Trophoblast cell (in vitro differentiated cells and primary cell): Measurements from ENCODE around the gene SERPINB6.

Source experiments
- DNase-seq, 2 donors: peaks; one replicate each; pipeline ENCODE4 v3.0.0-alpha.2; 2016
- H2AFZ ChIP-seq: 2 replicates; pipeline ENCODE4 v1.6.1; 2013; ENCODE audit warnings: low read length, moderate library complexity, mild to moderate bottlenecking; ENCODE audit not compliant: insufficient read depth, poor library complexity
- H2AK5ac ChIP-seq: 2 replicates; pipeline ENCODE4 v1.6.1; 2013; ENCODE audit warnings: mild to moderate bottlenecking, low read length
- H2BK120ac ChIP-seq: 2 replicates; pipeline ENCODE4 v1.6.1; 2013; ENCODE audit warnings: low read length, mild to moderate bottlenecking, moderate library complexity; ENCODE audit not compliant: insufficient read depth, poor library complexity
- H2BK12ac ChIP-seq: 2 replicates; pipeline ENCODE4 v1.6.1; 2013; ENCODE audit warnings: mild to moderate bottlenecking, low read length, moderate library complexity
- H2BK5ac ChIP-seq: 2 replicates; pipeline ENCODE4 v1.6.1; 2013; ENCODE audit warnings: low read length, low read depth, moderate library complexity, mild to moderate bottlenecking; ENCODE audit not compliant: poor library complexity
- H3K14ac ChIP-seq: 2 replicates; pipeline ENCODE4 v1.6.1; 2013; ENCODE audit warnings: mild to moderate bottlenecking, low read length
- H3K18ac ChIP-seq: 2 replicates; pipeline ENCODE4 v1.6.1; 2013; ENCODE audit warnings: mild to moderate bottlenecking, low read length
- H3K23ac ChIP-seq: 2 replicates; pipeline ENCODE4 v1.6.1; 2013; ENCODE audit warnings: low read length
- H3K27ac ChIP-seq: 2 replicates; pipeline ENCODE4 v1.5.1; 2013; ENCODE audit warnings: low read depth, mild to moderate bottlenecking, inconsistent platforms, low read length, moderate library complexity
- H3K27me3 ChIP-seq: 2 replicates; pipeline ENCODE4 v1.6.1; 2013; ENCODE audit warnings: inconsistent platforms, mild to moderate bottlenecking, low read length, moderate library complexity; ENCODE audit not compliant: insufficient read depth
- H3K36me3 ChIP-seq, 2 experiments: 1 replicate in 1 of 2; 2 replicates in 1 of 2; pipeline ENCODE4 v1.6.1; 2013; ENCODE audit warnings: low read length in 2 of 2, mild to moderate bottlenecking in 2 of 2, moderate library complexity in 1 of 2; ENCODE audit not compliant: insufficient read depth in 2 of 2, control insufficient read depth in 1 of 2
- H3K4ac ChIP-seq: 2 replicates; pipeline ENCODE4 v1.6.1; 2013; ENCODE audit warnings: low read depth, mild to moderate bottlenecking, low read length, moderate library complexity
- H3K4me1 ChIP-seq, 2 experiments: 1 replicate in 1 of 2; 2 replicates in 1 of 2; pipeline ENCODE4 v1.6.1; 2013; ENCODE audit warnings: low read length in 2 of 2, mild to moderate bottlenecking in 2 of 2, moderate library complexity in 1 of 2; ENCODE audit not compliant: insufficient read depth in 2 of 2, control insufficient read depth in 1 of 2
- H3K4me2 ChIP-seq: 2 replicates; pipeline ENCODE4 v1.6.1; 2013; ENCODE audit warnings: inconsistent platforms, mild to moderate bottlenecking, low read length, moderate library complexity
- H3K4me3 ChIP-seq: 2 replicates; pipeline ENCODE4 v1.5.1; 2013; ENCODE audit warnings: mild to moderate bottlenecking, low read depth, low read length, inconsistent platforms
- H3K79me1 ChIP-seq: one replicate; pipeline ENCODE4 v1.6.1; 2013; ENCODE audit warnings: low read length
- H3K79me2 ChIP-seq: 2 replicates; pipeline ENCODE4 v1.6.1; 2013; ENCODE audit warnings: low read length, mild to moderate bottlenecking; ENCODE audit not compliant: control insufficient read depth, insufficient read depth, poor library complexity
- H3K9ac ChIP-seq: 2 replicates; pipeline ENCODE4 v1.6.1; 2013; ENCODE audit warnings: mild to moderate bottlenecking, low read length
- H3K9me3 ChIP-seq: 2 replicates; pipeline ENCODE4 v1.6.1; 2013; ENCODE audit warnings: low read depth, mild to moderate bottlenecking, control low read depth, inconsistent platforms, low read length; ENCODE audit not compliant: insufficient read depth
- H4K12ac ChIP-seq: 2 replicates; pipeline ENCODE4 v1.6.1; 2013; ENCODE audit warnings: low read depth, mild to moderate bottlenecking, low read length, moderate library complexity
- H4K8ac ChIP-seq: 2 replicates; pipeline ENCODE4 v1.6.1; 2013; ENCODE audit warnings: low read depth, mild to moderate bottlenecking, low read length, moderate library complexity
- H4K91ac ChIP-seq: one replicate; pipeline ENCODE4 v1.6.1; 2013; ENCODE audit warnings: low read depth, mild to moderate bottlenecking, low read length, moderate library complexity
- WGBS: extraction: QIAGEN DNeasy Blood & Tissue Kit; methylation state at CpG from one replicate; pipeline ENCODE4 v1.1.7; 2013; ENCODE audit warnings: missing lambda C conversion rate; ENCODE audit not compliant: insufficient read length, insufficient coverage; ENCODE audit errors: extremely low coverage; 5-methylcytosine and 5-hydroxymethylcytosine counted together

Gene SERPINB6

DNA sequence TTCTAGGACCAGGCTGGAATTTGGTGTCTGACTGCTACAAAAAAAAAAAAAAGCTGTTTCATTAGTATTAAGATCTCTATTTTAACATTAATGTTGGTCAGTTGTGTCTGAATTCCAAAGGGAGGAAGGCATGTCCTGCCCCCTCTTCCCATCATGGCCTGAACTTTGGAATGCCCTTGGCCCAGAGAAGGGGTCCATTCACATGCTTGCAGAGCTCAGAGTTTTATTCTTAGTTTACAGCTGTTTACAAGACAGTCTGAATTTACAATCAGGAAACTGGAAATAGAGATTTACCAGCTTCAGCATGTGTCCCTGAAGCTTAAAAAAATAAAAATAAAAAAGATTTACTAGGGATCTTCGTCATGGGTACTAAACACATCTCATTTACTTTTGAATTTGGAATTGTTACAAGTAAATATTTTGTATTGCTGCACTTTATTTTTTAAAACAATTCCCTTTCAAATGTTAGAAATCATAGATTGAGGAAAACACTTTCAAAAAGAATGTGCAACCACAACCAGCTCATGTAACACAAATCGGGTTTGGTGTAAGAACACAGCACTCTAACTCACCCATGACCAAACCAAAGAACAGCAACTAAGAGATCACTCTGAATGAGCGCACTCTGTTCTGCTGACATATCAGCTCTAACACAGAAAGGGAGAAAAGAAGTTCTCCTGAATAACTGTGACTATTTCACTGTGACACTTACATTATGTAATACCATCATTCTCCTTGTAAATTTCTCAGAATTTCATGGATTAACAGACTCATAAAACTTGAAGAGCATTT lies 6.6 kb upstream of the SERPINB6 start:
- Histone ChIP-seq H4K12ac (no peak overlapping the region), H3K9me3 (peaks cover 2% of the 10 kb centered on the region), H3K4ac (no peak overlapping the region), H4K91ac (no peak overlapping the region), H3K18ac (no peak overlapping the region), H2AFZ (no peak overlapping the region), H3K79me2 (no peaks in the 10 kb centered on the region), H2BK12ac (no peak overlapping the region), H3K14ac (no peak overlapping the region), H3K4me1 (no peaks in the 10 kb centered on the region), H2BK120ac (no peak overlapping the region), H3K23ac (no peak overlapping the region), H3K9ac (no peak overlapping the region), H3K27ac (no peak overlapping the region), H3K27me3 (no peaks in the 10 kb centered on the region), H3K79me1 (no peaks in the 10 kb centered on the region), H3K4me3 (no peak overlapping the region), H2AK5ac (no peak overlapping the region), H3K36me3 (no peaks in the 10 kb centered on the region), H4K8ac (no peak overlapping the region), H3K4me2 (no peak overlapping the region), H2BK5ac (no peak overlapping the region)
- no peak for DNase-seq
- WGBS: no CpG with 5 or more reads among the region's 3 CpGs

DNA sequence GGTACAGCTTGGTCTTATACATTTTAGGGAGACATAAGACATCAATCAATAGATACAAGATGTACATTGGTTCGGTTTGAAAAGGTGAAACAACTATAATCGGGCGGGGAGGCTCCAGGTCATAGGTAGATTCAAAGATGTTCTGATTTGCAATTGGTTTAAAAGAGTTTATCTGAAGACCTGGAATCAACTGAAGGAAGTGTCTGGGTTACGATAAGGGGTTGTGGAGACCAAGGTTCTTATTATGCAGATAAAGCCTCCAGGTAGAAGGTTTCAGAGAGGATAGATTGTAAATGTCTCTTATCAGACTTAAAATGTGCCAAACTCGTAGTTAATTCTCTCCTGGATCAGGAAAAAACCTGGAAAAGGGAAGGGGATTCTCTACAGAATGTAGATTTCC lies 5.9 kb upstream of the SERPINB6 start:
- Histone ChIP-seq H3K9ac (no peak overlapping the region), H3K27me3 (no peaks in the 10 kb centered on the region), H3K36me3 (no peaks in the 10 kb centered on the region), H3K9me3 (peaks cover under 1% of the 10 kb centered on the region), H3K18ac (no peak overlapping the region), H3K79me1 (no peaks in the 10 kb centered on the region), H2BK120ac (no peak overlapping the region), H3K4me1 (no peaks in the 10 kb centered on the region), H4K8ac (no peak overlapping the region), H2AK5ac (no peak overlapping the region), H2BK5ac (no peak overlapping the region), H3K23ac (no peak overlapping the region), H3K27ac (no peak overlapping the region), H4K12ac (no peak overlapping the region), H3K79me2 (no peaks in the 10 kb centered on the region), H3K4me3 (no peak overlapping the region), H2AFZ (no peak overlapping the region), H3K4ac (no peak overlapping the region), H2BK12ac (no peak overlapping the region), H4K91ac (no peak overlapping the region), H3K4me2 (no peak overlapping the region), H3K14ac (no peak overlapping the region)
- DNase-seq: no peak
- WGBS: no CpG with 5 or more reads among the region's 5 CpGs

DNA sequence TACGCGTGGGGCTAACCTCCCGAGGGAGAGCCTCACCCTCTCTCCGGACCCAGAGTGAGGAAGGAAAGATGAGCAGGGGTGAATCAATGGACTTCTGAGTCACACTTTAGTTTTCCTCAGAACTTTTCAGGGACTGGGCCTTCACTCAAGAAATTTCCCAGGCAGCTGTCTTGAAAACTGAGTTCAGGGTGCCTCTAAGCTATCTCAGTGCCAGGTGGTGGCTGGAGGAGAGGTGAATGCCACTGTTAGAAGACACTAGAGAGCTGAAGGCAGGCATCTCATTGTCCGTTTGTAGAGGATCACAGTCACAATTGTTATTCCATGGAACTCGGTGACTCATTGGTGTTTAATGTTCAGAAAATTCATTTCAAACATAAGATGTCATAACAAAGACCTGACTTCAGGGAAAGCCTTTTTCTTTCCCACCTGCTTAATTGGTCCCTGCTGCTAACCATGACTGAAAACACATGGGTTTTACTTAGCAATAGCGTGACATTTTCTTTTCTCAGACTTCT lies 5.3 kb upstream of the SERPINB6 start:
- DNase-seq: peak; percentile 18 to 64
- Histone ChIP-seq H3K18ac (no peak overlapping the region), H3K9me3 (no peaks in the 10 kb centered on the region), H4K91ac (no peak overlapping the region), H3K36me3 (no peaks in the 10 kb centered on the region), H3K79me2 (no peaks in the 10 kb centered on the region), H3K14ac (no peak overlapping the region), H3K4me3 (no peak overlapping the region), H2AFZ (no peak overlapping the region), H2BK120ac (no peak overlapping the region), H3K4ac (no peak overlapping the region), H3K4me2 (no peak overlapping the region), H2BK5ac (no peak overlapping the region), H3K27me3 (no peaks in the 10 kb centered on the region), H3K9ac (no peak overlapping the region), H4K8ac (no peak overlapping the region), H3K27ac (no peak overlapping the region), H3K23ac (no peak overlapping the region), H4K12ac (no peak overlapping the region), H2BK12ac (no peak overlapping the region), H2AK5ac (no peak overlapping the region), H3K4me1 (peaks cover 0 to 2% of the 10 kb centered on the region in 2 experiments), H3K79me1 (peaks cover 2% of the 10 kb centered on the region)
- no CpG with 5 or more reads among the region's 7 CpGs for WGBS

DNA sequence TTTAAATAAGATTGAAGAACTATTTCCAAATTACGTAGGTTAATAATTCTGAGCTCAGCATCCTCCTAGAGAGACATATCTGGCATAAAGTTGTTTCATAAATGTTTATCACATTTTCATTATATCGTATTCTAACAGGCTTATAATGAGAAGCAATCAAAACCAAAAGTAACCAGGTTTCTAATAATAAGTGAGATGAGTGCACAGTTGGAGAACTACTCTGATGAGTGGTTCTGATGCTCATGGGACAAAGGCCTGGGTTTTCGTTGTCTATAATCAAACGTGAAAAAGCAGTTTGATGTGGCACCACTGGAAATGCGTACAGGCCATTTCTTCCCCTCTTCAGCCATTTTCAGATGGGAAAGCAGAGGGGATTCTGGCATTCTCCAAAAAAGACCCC lies 4.7 kb upstream of the SERPINB6 start:
- peaks cover 0 to 2% of the 10 kb centered on the region in 2 experiments for H3K4me1 ChIP-seq
- DNase-seq: no peak
- no peak overlapping the region for H4K8ac ChIP-seq
- no peak overlapping the region for H3K9ac ChIP-seq
- H4K91ac ChIP-seq: no peak overlapping the region
- no CpG with 5 or more reads among the region's 5 CpGs for WGBS
- H3K79me1 ChIP-seq: peaks cover 6% of the 10 kb centered on the region
- H3K36me3 ChIP-seq: no peaks in the 10 kb centered on the region
- no peak overlapping the region for H3K18ac ChIP-seq
- H4K12ac ChIP-seq: no peak overlapping the region
- H3K27ac ChIP-seq: no peak overlapping the region
- no peak overlapping the region for H2AFZ ChIP-seq
- H2BK120ac ChIP-seq: no peak overlapping the region
- no peak overlapping the region for H3K14ac ChIP-seq
- no peak overlapping the region for H3K23ac ChIP-seq
- H3K27me3 ChIP-seq: no peaks in the 10 kb centered on the region
- peaks cover 3% of the 10 kb centered on the region for H3K79me2 ChIP-seq
- no peak overlapping the region for H3K4me2 ChIP-seq
- H2AK5ac ChIP-seq: no peak overlapping the region
- H2BK12ac ChIP-seq: no peak overlapping the region
- H3K9me3 ChIP-seq: no peaks in the 10 kb centered on the region
- H2BK5ac ChIP-seq: no peak overlapping the region
- H3K4me3 ChIP-seq: no peak overlapping the region
- H3K4ac ChIP-seq: no peak overlapping the region
